ENCODE measurements around the gene BRD4.
A peak's percentile ranks its signal among the peaks of the same experiment; 100 is the strongest.

Gene BRD4

GRCh38 chr19:15280915-15281683 is 51.2 kb downstream of the BRD4 start:
- peak; percentile 73 for DNase-seq
- in situ Hi-C loops (cut with HindIII; ENCODE audit: low pct_ligation_motif_present, low pct_unique_long_range_greater_than_20kb, low sequenced_read_pairs) = no loop called here

- DNase-seq = no peak
- in situ Hi-C loops (cut with HindIII; ENCODE audit: low pct_ligation_motif_present, low pct_unique_long_range_greater_than_20kb, low sequenced_read_pairs) = no loop called here
Observed at GRCh38 chr19:15280048-15280725, 52.2 kb downstream of the BRD4 start.

GRCh38 chr19:15279326-15279904 is 52.9 kb downstream of the BRD4 start:
- in situ Hi-C loops (cut with HindIII; ENCODE audit: low pct_ligation_motif_present, low pct_unique_long_range_greater_than_20kb, low sequenced_read_pairs) = no loop called here
- no peak for DNase-seq

- DNase-seq = no peak
- in situ Hi-C loops (cut with HindIII; ENCODE audit: low pct_ligation_motif_present, low pct_unique_long_range_greater_than_20kb, low sequenced_read_pairs) = no loop called here
Observed at GRCh38 chr19:15276620-15277215, 55.6 kb downstream of the BRD4 start.

- in situ Hi-C loops (cut with HindIII; ENCODE audit: low pct_ligation_motif_present, low pct_unique_long_range_greater_than_20kb, low sequenced_read_pairs) = no loop called here
Observed at GRCh38 chr19:15274477-15274876, 57.9 kb downstream of the BRD4 start.

GRCh38 chr19:15269806-15270205 is 62.5 kb downstream of the BRD4 start:
- in situ Hi-C loops (cut with HindIII; ENCODE audit: low pct_ligation_motif_present, low pct_unique_long_range_greater_than_20kb, low sequenced_read_pairs) = no loop called here
- no peak for DNase-seq

More at GRCh38 chr19:15274477-15274876, 57.9 kb downstream of the BRD4 start:
- no peak for DNase-seq

- no peak for DNase-seq
- in situ Hi-C loops (cut with HindIII; ENCODE audit: low pct_ligation_motif_present, low pct_unique_long_range_greater_than_20kb, low sequenced_read_pairs) = no loop called here
Observed at GRCh38 chr19:15268928-15269253, 63.4 kb downstream of the BRD4 start.

- no peak for DNase-seq
- in situ Hi-C loops (cut with HindIII; ENCODE audit: low pct_ligation_motif_present, low pct_unique_long_range_greater_than_20kb, low sequenced_read_pairs) = no loop called here
Observed at GRCh38 chr19:15268192-15268927, 64.0 kb downstream of the BRD4 start.

- in situ Hi-C loops (cut with HindIII; ENCODE audit: low pct_ligation_motif_present, low pct_unique_long_range_greater_than_20kb, low sequenced_read_pairs) = no loop called here
- no peak for DNase-seq
Observed at GRCh38 chr19:15266683-15267082, 65.7 kb downstream of the BRD4 start.

- peak; percentile 76 for DNase-seq
- in situ Hi-C loops (cut with HindIII; ENCODE audit: low pct_ligation_motif_present, low pct_unique_long_range_greater_than_20kb, low sequenced_read_pairs) = no loop called here
Observed at GRCh38 chr19:15265850-15266248, 66.5 kb downstream of the BRD4 start.

- in situ Hi-C loops (cut with HindIII; ENCODE audit: low pct_ligation_motif_present, low pct_unique_long_range_greater_than_20kb, low sequenced_read_pairs) = no loop called here
- DNase-seq = no peak
Observed at GRCh38 chr19:15265214-15265849, 67.0 kb downstream of the BRD4 start.

GRCh38 chr19:15264933-15265206 is 67.5 kb downstream of the BRD4 start:
- in situ Hi-C loops (cut with HindIII; ENCODE audit: low pct_ligation_motif_present, low pct_unique_long_range_greater_than_20kb, low sequenced_read_pairs) = no loop called here
- DNase-seq = no peak

GRCh38 chr19:15264061-15264932 is 68.0 kb downstream of the BRD4 start:
- in situ Hi-C loops (cut with HindIII; ENCODE audit: low pct_ligation_motif_present, low pct_unique_long_range_greater_than_20kb, low sequenced_read_pairs) = no loop called here
- DNase-seq = peak; percentile 67

- no peak for DNase-seq
- in situ Hi-C loops (cut with HindIII; ENCODE audit: low pct_ligation_motif_present, low pct_unique_long_range_greater_than_20kb, low sequenced_read_pairs) = no loop called here
Observed at GRCh38 chr19:15263361-15263985, 68.9 kb downstream of the BRD4 start.

GRCh38 chr19:15262011-15262410 is 70.3 kb downstream of the BRD4 start:
- in situ Hi-C loops (cut with HindIII; ENCODE audit: low pct_ligation_motif_present, low pct_unique_long_range_greater_than_20kb, low sequenced_read_pairs) = no loop called here

GRCh38 chr19:15260939-15261338 is 71.4 kb downstream of the BRD4 start:
- DNase-seq = no peak
- in situ Hi-C loops (cut with HindIII; ENCODE audit: low pct_ligation_motif_present, low pct_unique_long_range_greater_than_20kb, low sequenced_read_pairs) = no loop called here

More at GRCh38 chr19:15262011-15262410, 70.3 kb downstream of the BRD4 start:
- DNase-seq = no peak

GRCh38 chr19:15259907-15260306 is 72.4 kb downstream of the BRD4 start:
- DNase-seq = no peak
- in situ Hi-C loops (cut with HindIII; ENCODE audit: low pct_ligation_motif_present, low pct_unique_long_range_greater_than_20kb, low sequenced_read_pairs) = no loop called here
